SK-N-SH (cell line): ENCODE results near the gene GPR152.

ENCODE experiments used
- EP300 ChIP-seq, 2 experiments: IDR thresholded peaks; 2 replicates each; pipeline versions ENCODE4 v1.4.0 to v1.6.1; 2012; ENCODE audit warnings: borderline replicate concordance in 1 of 2, low read depth in 1 of 2, low read length in 1 of 2
- EZH2phosphoT487 ChIP-seq: fragments of 200-600 bp; sonication (generic); IDR thresholded peaks from 2 replicates; pipeline ENCODE4 v1.6.1; 2017; ENCODE audit warnings: low read depth, mixed run types, mild to moderate bottlenecking, antibody characterized with exemption, moderate library complexity, borderline replicate concordance
- FOXM1 ChIP-seq: IDR thresholded peaks from 2 replicates; pipeline ENCODE4 v1.4.0; 2012; ENCODE audit warnings: low read depth, mild to moderate bottlenecking
- GABPA ChIP-seq: IDR thresholded peaks from 2 replicates; pipeline ENCODE4 v1.4.0; 2012; ENCODE audit warnings: low read depth, mild to moderate bottlenecking
- RAD21 ChIP-seq: IDR thresholded peaks from 2 replicates; pipeline ENCODE4 v1.6.1; 2012; ENCODE audit warnings: mild to moderate bottlenecking, low read length
- RCOR1 ChIP-seq: fragments of 150-350 bp; IDR thresholded peaks from 2 replicates; pipeline ENCODE4 v1.6.1; 2017; ENCODE audit warnings: antibody characterized with exemption, low read length
- RFX5 ChIP-seq: IDR thresholded peaks from 2 replicates; pipeline ENCODE4 v1.6.1; 2012; ENCODE audit warnings: mild to moderate bottlenecking, improper control_type of control experiment, low read length
- TAF1 ChIP-seq: IDR thresholded peaks from 2 replicates; pipeline ENCODE4 v1.6.1; 2012; ENCODE audit warnings: low read depth, mild to moderate bottlenecking, low read length, moderate library complexity, borderline replicate concordance
- TCF12 ChIP-seq: IDR thresholded peaks from 2 replicates; pipeline ENCODE4 v1.4.0; 2012
- USF1 ChIP-seq: IDR thresholded peaks from 2 replicates; pipeline ENCODE4 v1.4.0; 2012; ENCODE audit warnings: low read depth, borderline replicate concordance
- TF ChIP-seq, protein P1 (sequence below): IDR thresholded peaks from 2 replicates; pipeline ENCODE4 v1.4.0; 2012; ENCODE audit warnings: low read depth, borderline replicate concordance
- TF ChIP-seq, protein P2 (sequence below): fragments of 200-600 bp; sonication (generic); IDR thresholded peaks from 2 replicates; pipeline ENCODE4 v1.6.1; 2017; ENCODE audit warnings: antibody characterized with exemption, mild to moderate bottlenecking, moderate library complexity

DNA sequence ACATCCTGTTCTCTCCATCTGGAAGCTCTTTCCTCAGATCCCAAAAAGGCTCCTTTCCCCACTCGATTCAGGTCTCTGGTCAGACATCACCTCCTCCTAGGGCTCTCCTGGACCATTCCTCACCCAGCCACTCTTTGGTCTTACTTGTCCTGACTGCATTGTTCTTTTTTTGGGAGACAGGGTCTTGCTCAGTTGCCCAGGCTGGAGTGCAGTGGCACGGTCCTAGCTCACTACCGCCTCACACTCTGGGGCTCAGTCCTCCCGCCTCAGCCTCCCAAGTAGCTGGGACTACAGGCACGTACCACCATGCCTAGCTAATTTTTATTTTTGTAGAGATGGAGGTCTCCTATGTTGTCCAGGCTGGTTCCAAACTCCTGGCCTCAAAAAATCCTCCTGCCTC lies 7.0 kb downstream of the GPR152 start:
- TF ChIP-seq GABPA, result no peak
- no peak for TF ChIP-seq EZH2phosphoT487
- TF ChIP-seq, protein P1, sequence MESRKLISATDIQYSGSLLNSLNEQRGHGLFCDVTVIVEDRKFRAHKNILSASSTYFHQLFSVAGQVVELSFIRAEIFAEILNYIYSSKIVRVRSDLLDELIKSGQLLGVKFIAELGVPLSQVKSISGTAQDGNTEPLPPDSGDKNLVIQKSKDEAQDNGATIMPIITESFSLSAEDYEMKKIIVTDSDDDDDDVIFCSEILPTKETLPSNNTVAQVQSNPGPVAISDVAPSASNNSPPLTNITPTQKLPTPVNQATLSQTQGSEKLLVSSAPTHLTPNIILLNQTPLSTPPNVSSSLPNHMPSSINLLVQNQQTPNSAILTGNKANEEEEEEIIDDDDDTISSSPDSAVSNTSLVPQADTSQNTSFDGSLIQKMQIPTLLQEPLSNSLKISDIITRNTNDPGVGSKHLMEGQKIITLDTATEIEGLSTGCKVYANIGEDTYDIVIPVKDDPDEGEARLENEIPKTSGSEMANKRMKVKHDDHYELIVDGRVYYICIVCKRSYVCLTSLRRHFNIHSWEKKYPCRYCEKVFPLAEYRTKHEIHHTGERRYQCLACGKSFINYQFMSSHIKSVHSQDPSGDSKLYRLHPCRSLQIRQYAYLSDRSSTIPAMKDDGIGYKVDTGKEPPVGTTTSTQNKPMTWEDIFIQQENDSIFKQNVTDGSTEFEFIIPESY, result no peak
- TF ChIP-seq, protein P2, sequence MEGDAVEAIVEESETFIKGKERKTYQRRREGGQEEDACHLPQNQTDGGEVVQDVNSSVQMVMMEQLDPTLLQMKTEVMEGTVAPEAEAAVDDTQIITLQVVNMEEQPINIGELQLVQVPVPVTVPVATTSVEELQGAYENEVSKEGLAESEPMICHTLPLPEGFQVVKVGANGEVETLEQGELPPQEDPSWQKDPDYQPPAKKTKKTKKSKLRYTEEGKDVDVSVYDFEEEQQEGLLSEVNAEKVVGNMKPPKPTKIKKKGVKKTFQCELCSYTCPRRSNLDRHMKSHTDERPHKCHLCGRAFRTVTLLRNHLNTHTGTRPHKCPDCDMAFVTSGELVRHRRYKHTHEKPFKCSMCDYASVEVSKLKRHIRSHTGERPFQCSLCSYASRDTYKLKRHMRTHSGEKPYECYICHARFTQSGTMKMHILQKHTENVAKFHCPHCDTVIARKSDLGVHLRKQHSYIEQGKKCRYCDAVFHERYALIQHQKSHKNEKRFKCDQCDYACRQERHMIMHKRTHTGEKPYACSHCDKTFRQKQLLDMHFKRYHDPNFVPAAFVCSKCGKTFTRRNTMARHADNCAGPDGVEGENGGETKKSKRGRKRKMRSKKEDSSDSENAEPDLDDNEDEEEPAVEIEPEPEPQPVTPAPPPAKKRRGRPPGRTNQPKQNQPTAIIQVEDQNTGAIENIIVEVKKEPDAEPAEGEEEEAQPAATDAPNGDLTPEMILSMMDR, result no peak
- TF ChIP-seq EP300 (IDR thresholded peaks at IDR 0.05; ENCODE audit: borderline replicate concordance in 1 of 2, low read depth in 1 of 2, low read length in 1 of 2), result no peak
- no peak for TF ChIP-seq TAF1
- TF ChIP-seq RFX5, result no peak
- TF ChIP-seq TCF12, result no peak
- no peak for TF ChIP-seq FOXM1
- no peak for TF ChIP-seq RCOR1
- TF ChIP-seq RAD21, result no peak
- no peak for TF ChIP-seq USF1
